Endodermal cell (in vitro differentiated cells): ENCODE data around the gene NOXA1. TPM values are rescaled to one million over a fixed set of nuclear protein-coding genes. Genes with fewer than 3 reads are reported as not detected.

ENCODE experiments used
- DNase-seq: peaks from one replicate; pipeline ENCODE4 v3.0.0-alpha.2; 2017
- H3K27ac ChIP-seq: 2 replicates; pipeline ENCODE4 v1.5.1; 2013; ENCODE audit warnings: mild to moderate bottlenecking, low read depth, low read length, moderate library complexity
- H3K27me3 ChIP-seq: 2 replicates; pipeline ENCODE4 v1.6.1; 2013; ENCODE audit warnings: mild to moderate bottlenecking, low read length, moderate library complexity; ENCODE audit not compliant: insufficient read depth, control insufficient read depth, poor library complexity, severe bottlenecking
- H3K36me3 ChIP-seq: 2 replicates; pipeline ENCODE4 v1.7.0; 2013; ENCODE audit warnings: mild to moderate bottlenecking, low read length, moderate library complexity; ENCODE audit not compliant: control insufficient read depth, insufficient read depth
- H3K4me1 ChIP-seq: one replicate; pipeline ENCODE4 v1.7.0; 2013; ENCODE audit warnings: low read length; ENCODE audit not compliant: control insufficient read depth, insufficient read depth
- H3K4me3 ChIP-seq: 2 replicates; pipeline ENCODE4 v1.5.1; 2013; ENCODE audit warnings: mild to moderate bottlenecking, low read length, moderate library complexity
- H3K9ac ChIP-seq: 2 replicates; pipeline ENCODE4 v1.6.1; 2013; ENCODE audit warnings: mild to moderate bottlenecking, low read length, moderate library complexity; ENCODE audit not compliant: poor library complexity, severe bottlenecking; ENCODE audit errors: extremely low read depth
- H3K9me3 ChIP-seq: 2 replicates; pipeline ENCODE4 v1.6.1; 2013; ENCODE audit warnings: mild to moderate bottlenecking, low read length, moderate library complexity; ENCODE audit not compliant: control insufficient read depth
- H3K27ac Mint-ChIP-seq: 2 replicates; pipeline ENCODE4 v1.8.0; 2020; ENCODE audit warnings: mixed read lengths
- H3K27me3 Mint-ChIP-seq: 2 replicates; pipeline ENCODE4 v1.8.0; 2021; ENCODE audit warnings: mild to moderate bottlenecking, mixed read lengths; ENCODE audit not compliant: insufficient read depth
- H3K36me3 Mint-ChIP-seq: 2 replicates; pipeline ENCODE4 v1.8.0; 2020; ENCODE audit warnings: low read depth, mixed read lengths
- H3K4me1 Mint-ChIP-seq: 2 replicates; pipeline ENCODE4 v1.8.0; 2020; ENCODE audit warnings: mixed read lengths
- H3K4me3 Mint-ChIP-seq: 2 replicates; pipeline ENCODE4 v1.8.0; 2020; ENCODE audit warnings: mild to moderate bottlenecking, moderate library complexity, mixed read lengths
- H3K9me3 Mint-ChIP-seq: 2 replicates; pipeline ENCODE4 v1.8.0; 2020; ENCODE audit warnings: mild to moderate bottlenecking, mixed read lengths
- CTCF ChIP-seq: fragments of 200-600 bp; sonication (generic); conservative IDR thresholded peaks from 2 replicates; pipeline ENCODE4 v1.5.0; 2021; ENCODE audit warnings: antibody characterized with exemption, mild to moderate bottlenecking
- WGBS, 2 experiments: methylation state at CpG; one replicate each; pipeline versions ENCODE4 v1.1.5 to v1.1.7; 2013; ENCODE audit warnings: missing lambda C conversion rate in 2 of 2, mixed read lengths in 1 of 2; ENCODE audit not compliant: insufficient coverage in 1 of 2, insufficient read length in 1 of 2; 5-methylcytosine and 5-hydroxymethylcytosine counted together
- total RNA-seq, 2 donors: library from RNA; stranded (reverse); fragmentation: NEBNext Ultra II Directional in 1 of 2; extraction: Animal tissue kit (Norgen Biotek cat#: 25700) in 1 of 2; gene quantifications; 2 replicates in 1 of 2; 3 replicates in 1 of 2; pipeline ENCODE4 v1.2.1, GENCODE V29; 2021

The NOXA1 gene
- total RNA-seq, 2 donors from 2014 or later = 5.0 to 5.9 TPM

- no peaks in the 10 kb centered on the region for H3K27me3 Mint-ChIP-seq
- H3K9me3 Mint-ChIP-seq = peaks cover 12% of the 10 kb centered on the region
- peaks cover 2% of the 10 kb centered on the region for H3K36me3 Mint-ChIP-seq
- Histone ChIP-seq H3K9me3 (peaks cover 7% of the 10 kb centered on the region), H3K4me1 (no peaks in the 10 kb centered on the region), H3K9ac (no peak overlapping the region), H3K4me3 (no peak overlapping the region), H3K36me3 (no peaks in the 10 kb centered on the region), H3K27me3 (no peaks in the 10 kb centered on the region), H3K27ac (no peak overlapping the region)
- H3K27ac Mint-ChIP-seq = no peak overlapping the region
- H3K4me1 Mint-ChIP-seq = no peaks in the 10 kb centered on the region
- H3K4me3 Mint-ChIP-seq = no peak overlapping the region
- no peak for TF ChIP-seq CTCF
- DNase-seq = no peak
- 90 to 94% methylated on average over 16 to 32 of the region's 32 CpGs for WGBS, 2 experiments
Measured at GRCh38 chr9:137479892-137480685, 56.9 kb downstream of the NOXA1 start.

GRCh38 chr9:137480686-137481683 is 57.8 kb downstream of the NOXA1 start:
- DNase-seq = no peak
- H3K9me3 Mint-ChIP-seq = peaks cover 6% of the 10 kb centered on the region
- Histone ChIP-seq H3K4me1 (no peaks in the 10 kb centered on the region), H3K27me3 (no peaks in the 10 kb centered on the region), H3K9me3 (peaks cover 3% of the 10 kb centered on the region), H3K36me3 (no peaks in the 10 kb centered on the region), H3K4me3 (no peak overlapping the region), H3K9ac (no peak overlapping the region), H3K27ac (no peak overlapping the region)
- H3K4me3 Mint-ChIP-seq = no peak overlapping the region
- no peaks in the 10 kb centered on the region for H3K36me3 Mint-ChIP-seq
- no peaks in the 10 kb centered on the region for H3K4me1 Mint-ChIP-seq
- TF ChIP-seq CTCF = no peak
- H3K27ac Mint-ChIP-seq = no peak overlapping the region
- 94 to 95% methylated on average over 34 to 38 of the region's 38 CpGs for WGBS, 2 experiments
- no peaks in the 10 kb centered on the region for H3K27me3 Mint-ChIP-seq

GRCh38 chr9:137482094-137482781 is 59.0 kb downstream of the NOXA1 start:
- Mint-ChIP-seq H3K4me1 (no peaks in the 10 kb centered on the region), H3K9me3 (no peaks in the 10 kb centered on the region), H3K27ac (no peak overlapping the region), H3K36me3 (no peaks in the 10 kb centered on the region), H3K27me3 (no peaks in the 10 kb centered on the region), H3K4me3 (no peak overlapping the region)
- H3K4me3 ChIP-seq = no peak overlapping the region
- H3K9ac ChIP-seq = no peak overlapping the region
- no peak overlapping the region for H3K27ac ChIP-seq
- TF ChIP-seq CTCF = no peak
- no peaks in the 10 kb centered on the region for H3K9me3 ChIP-seq
- DNase-seq = no peak
- H3K4me1 ChIP-seq = no peaks in the 10 kb centered on the region
- 87 to 92% methylated on average over 14 to 26 of the region's 26 CpGs for whole genome bisulfite sequencing, 2 experiments
- H3K36me3 ChIP-seq = no peaks in the 10 kb centered on the region
- no peaks in the 10 kb centered on the region for H3K27me3 ChIP-seq
